HEK293T (cell line): ENCODE data around the gene NLRP9.

Experiments
- CTCF ChIA-PET: fragments of 350-600 bp; formaldehyde crosslinking; extraction: SDS; loops from one replicate; lab custom pipeline; 2021; ENCODE audit warnings: antibody characterized with exemption, inconsistent platforms; lab: Yijun Ruan, JAX
- POLR2A ChIA-PET: fragments of 350-600 bp; formaldehyde crosslinking; extraction: SDS; loops from one replicate; lab custom pipeline; 2020; ENCODE audit warnings: antibody characterized with exemption, inconsistent platforms; lab: Yijun Ruan, JAX
- DNase-seq: peaks from one replicate; pipeline ENCODE4 v3.0.0; 2012; ENCODE audit warnings: mixed read lengths; ENCODE audit errors: extremely low spot score
- ARNT ChIP-seq: fragments of 450-650 bp; IDR thresholded peaks from 2 replicates; pipeline ENCODE4 v1.6.1; 2017; ENCODE audit warnings: mild to moderate bottlenecking
- BHLHE40 ChIP-seq: fragments of 450-650 bp; IDR thresholded peaks from 2 replicates; pipeline ENCODE4 v1.6.1; 2016; ENCODE audit warnings: mild to moderate bottlenecking, moderate library complexity, borderline replicate concordance
- CTBP1 ChIP-seq: fragments of 450-650 bp; IDR thresholded peaks from 2 replicates; pipeline ENCODE4 v1.6.1; 2016; ENCODE audit warnings: borderline replicate concordance
- ELF4 ChIP-seq: fragments of 450-650 bp; IDR thresholded peaks from 2 replicates; pipeline ENCODE4 v1.6.1; 2017; ENCODE audit warnings: antibody characterized with exemption
- FOXA1 ChIP-seq: fragments of 450-650 bp; IDR thresholded peaks from 2 replicates; pipeline ENCODE4 v1.6.1; 2016; ENCODE audit warnings: mild to moderate bottlenecking
- FOXK2 ChIP-seq: fragments of 450-650 bp; IDR thresholded peaks from 2 replicates; pipeline ENCODE4 v1.6.1; 2016; ENCODE audit warnings: mild to moderate bottlenecking
- FOXM1 ChIP-seq: fragments of 450-650 bp; IDR thresholded peaks from 2 replicates; pipeline ENCODE4 v1.6.1; 2017; ENCODE audit warnings: mild to moderate bottlenecking, borderline replicate concordance
- HDGF ChIP-seq: fragments of 450-650 bp; IDR thresholded peaks from 2 replicates; pipeline ENCODE4 v1.6.1; 2017; ENCODE audit warnings: antibody characterized with exemption, borderline replicate concordance
- L3MBTL2 ChIP-seq: fragments of 450-650 bp; conservative IDR thresholded peaks from 2 replicates; pipeline ENCODE4 v1.6.1; 2016; ENCODE audit warnings: mild to moderate bottlenecking
- LEF1 ChIP-seq: fragments of 450-650 bp; IDR thresholded peaks from 2 replicates; pipeline ENCODE4 v1.6.1; 2017; ENCODE audit warnings: mild to moderate bottlenecking, borderline replicate concordance
- NFRKB ChIP-seq: fragments of 450-650 bp; IDR thresholded peaks from 2 replicates; pipeline ENCODE4 v1.6.1; 2016; ENCODE audit warnings: mild to moderate bottlenecking, moderate library complexity
- SP1 ChIP-seq: fragments of 450-650 bp; IDR thresholded peaks from 2 replicates; pipeline ENCODE4 v1.6.1; 2017
- SUZ12 ChIP-seq: fragments of 450-650 bp; IDR thresholded peaks from 2 replicates; pipeline ENCODE4 v1.6.1; 2016; ENCODE audit warnings: mild to moderate bottlenecking
- TARDBP ChIP-seq: fragments of 450-650 bp; IDR thresholded peaks from 2 replicates; pipeline ENCODE4 v1.6.1; 2016
- ZNF384 ChIP-seq: fragments of 450-650 bp; IDR thresholded peaks from 2 replicates; pipeline ENCODE4 v1.6.1; 2016
- TF ChIP-seq, protein P1 (sequence below): fragments of 450-650 bp; IDR thresholded peaks from 2 replicates; pipeline ENCODE4 v1.6.1; 2016

Gene NLRP9

DNA sequence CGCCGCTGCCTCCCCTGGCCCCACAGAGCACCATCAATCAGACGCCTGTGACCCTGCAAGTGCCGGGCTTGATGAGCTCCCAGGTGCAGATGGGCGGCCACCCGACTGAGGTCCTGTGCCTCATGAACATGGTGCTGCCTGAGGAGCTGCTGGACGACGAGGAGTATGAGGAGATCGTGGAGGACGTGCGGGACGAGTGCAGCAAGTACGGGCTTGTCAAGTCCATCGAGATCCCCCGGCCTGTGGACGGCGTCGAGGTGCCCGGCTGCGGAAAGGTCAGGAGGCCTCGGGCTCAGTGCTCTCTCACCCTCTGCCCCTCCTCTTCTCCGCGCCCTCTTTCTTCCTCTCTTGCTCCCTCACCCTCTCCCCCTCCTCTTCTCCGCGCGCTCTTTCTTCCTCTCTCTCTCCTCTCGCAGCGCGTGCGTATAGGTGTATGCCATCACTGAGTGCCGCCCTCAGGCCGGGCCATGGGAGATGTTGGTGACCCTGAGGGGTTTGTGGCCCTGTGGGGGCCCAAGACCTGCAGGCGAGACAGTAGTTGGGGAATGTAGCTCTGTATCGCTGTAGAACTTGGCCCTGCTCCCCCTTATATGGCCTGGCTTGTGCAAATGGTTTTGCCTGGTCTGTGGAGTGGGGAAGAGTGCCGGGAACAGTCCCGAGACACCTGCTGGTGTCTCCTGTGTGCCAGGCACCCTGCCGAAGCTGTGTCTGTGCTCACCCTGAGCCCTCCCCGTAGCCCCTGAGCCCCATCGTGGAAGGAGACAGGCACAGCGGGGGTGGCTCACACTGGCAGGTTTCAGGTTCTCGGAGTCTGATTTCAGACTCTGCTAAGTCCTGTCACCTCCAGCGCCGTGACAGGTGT lies 68.6 kb downstream of the NLRP9 start:
- ChIA-PET CTCF (no interaction called here), POLR2A (interaction anchor here (1.0 kb wide), 1 partner anchor 10 kb away, joined by 3 read pairs; no protein-coding TSS in a partner anchor)
- DNase-seq: no peak
- TF ChIP-seq FOXA1: no peak
- no peak for TF ChIP-seq SP1
- no peak for TF ChIP-seq ELF4
- TF ChIP-seq CTBP1: no peak
- no peak for TF ChIP-seq ARNT
- TF ChIP-seq ZNF384: no peak
- TF ChIP-seq SUZ12: no peak
- TF ChIP-seq, protein P1, sequence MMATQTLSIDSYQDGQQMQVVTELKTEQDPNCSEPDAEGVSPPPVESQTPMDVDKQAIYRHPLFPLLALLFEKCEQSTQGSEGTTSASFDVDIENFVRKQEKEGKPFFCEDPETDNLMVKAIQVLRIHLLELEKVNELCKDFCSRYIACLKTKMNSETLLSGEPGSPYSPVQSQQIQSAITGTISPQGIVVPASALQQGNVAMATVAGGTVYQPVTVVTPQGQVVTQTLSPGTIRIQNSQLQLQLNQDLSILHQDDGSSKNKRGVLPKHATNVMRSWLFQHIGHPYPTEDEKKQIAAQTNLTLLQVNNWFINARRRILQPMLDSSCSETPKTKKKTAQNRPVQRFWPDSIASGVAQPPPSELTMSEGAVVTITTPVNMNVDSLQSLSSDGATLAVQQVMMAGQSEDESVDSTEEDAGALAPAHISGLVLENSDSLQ: no peak
- no peak for TF ChIP-seq FOXK2
- no peak for TF ChIP-seq LEF1
- no peak for TF ChIP-seq L3MBTL2
- no peak for TF ChIP-seq HDGF
- no peak for TF ChIP-seq FOXM1
- no peak for TF ChIP-seq BHLHE40
- no peak for TF ChIP-seq NFRKB
- no peak for TF ChIP-seq TARDBP

DNA sequence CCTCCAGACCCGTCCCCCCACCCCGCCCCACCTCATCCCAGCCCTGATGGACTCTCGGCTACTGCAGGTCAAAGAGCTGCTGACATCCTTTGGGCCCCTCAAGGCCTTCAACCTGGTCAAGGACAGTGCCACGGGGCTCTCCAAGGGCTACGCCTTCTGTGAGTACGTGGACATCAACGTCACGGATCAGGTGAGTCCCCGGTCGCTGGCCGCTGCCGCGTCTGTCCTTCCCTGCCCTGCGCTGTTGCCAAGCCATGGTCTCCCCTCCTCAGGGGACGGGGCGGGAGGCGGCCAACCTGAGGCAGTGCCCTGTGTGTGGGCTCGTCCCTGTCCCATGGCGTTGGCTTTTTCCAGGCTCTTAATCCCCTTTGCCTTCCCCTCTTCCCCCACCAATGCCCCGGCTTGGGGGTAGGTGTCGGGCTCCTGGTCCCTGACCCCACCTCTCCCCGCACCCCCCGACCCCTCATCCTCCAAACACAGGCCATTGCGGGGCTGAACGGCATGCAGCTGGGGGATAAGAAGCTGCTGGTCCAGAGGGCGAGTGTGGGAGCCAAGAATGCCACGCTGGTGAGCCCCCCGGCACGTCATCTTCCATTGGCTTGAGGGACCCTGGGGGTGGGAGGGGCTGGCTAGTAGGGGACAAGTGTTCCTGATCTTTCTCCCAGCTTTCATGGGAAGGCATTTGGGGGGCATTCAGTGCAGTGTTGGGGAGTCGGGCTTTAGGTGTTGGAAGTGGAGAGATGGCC lies 69.4 kb downstream of the NLRP9 start:
- CTCF ChIA-PET: no interaction called here
- DNase-seq: no peak
- TF ChIP-seq HDGF (no peak), LEF1 (no peak), CTBP1 (no peak), FOXM1 (no peak)
- POLR2A ChIA-PET: interaction anchor here (1.0 kb wide), 1 partner anchor 14 kb away, joined by 3 read pairs; the partner anchor contains the start of gene U2AF2

DNA sequence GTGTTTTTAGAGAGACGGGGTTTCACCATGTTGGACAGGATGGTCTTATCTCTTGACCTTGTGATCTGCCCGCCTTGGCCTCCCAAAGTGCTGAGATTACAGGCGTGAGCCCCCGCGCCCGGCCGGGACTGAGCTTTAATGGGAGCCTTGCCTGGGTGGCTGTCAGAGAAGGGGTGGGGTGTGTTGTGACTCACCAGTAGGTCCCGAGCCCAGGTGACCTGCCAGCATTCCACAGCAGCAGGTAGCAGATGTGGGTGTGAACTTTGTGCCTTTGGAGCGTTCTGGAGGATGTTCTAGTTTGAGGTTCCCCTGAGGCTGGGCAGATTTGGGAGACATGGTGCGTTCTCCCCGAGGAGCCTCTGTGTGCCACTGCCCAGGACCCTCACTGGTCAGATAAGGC lies 70.2 kb downstream of the NLRP9 start:
- ChIA-PET CTCF (no interaction called here), POLR2A (interaction anchor here (1.0 kb wide), 1 partner anchor 13 kb away, joined by 3 read pairs; the partner anchor contains the start of gene U2AF2)
- no peak for DNase-seq
- TF ChIP-seq CTBP1 (no peak), SUZ12 (no peak), FOXA1 (no peak), L3MBTL2 (no peak), FOXK2 (no peak), ZNF384 (no peak), BHLHE40 (no peak), HDGF (no peak), ARNT (no peak), SP1 (no peak)
- TF ChIP-seq, protein P1: no peak

DNA sequence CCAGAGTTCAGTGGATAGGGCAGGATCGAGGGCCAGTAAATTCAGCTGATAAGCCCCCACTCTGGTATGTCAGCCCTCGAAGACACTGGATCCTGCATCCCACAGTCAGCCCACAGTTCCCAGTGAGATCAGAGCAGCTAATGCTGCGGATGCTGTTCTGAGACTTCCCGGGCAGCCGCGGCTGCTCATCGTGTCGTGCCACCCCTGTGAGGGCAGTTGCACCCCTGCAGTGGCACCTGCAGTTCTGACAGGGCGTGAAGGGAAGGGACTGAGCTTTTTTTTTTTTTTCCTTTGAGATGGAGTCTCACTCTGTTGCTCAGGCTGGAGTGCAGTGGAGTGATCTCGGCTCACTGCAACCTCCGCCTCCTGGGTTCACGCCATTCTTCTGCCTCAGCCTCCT lies 70.7 kb downstream of the NLRP9 start:
- CTCF ChIA-PET: no interaction called here

DNA sequence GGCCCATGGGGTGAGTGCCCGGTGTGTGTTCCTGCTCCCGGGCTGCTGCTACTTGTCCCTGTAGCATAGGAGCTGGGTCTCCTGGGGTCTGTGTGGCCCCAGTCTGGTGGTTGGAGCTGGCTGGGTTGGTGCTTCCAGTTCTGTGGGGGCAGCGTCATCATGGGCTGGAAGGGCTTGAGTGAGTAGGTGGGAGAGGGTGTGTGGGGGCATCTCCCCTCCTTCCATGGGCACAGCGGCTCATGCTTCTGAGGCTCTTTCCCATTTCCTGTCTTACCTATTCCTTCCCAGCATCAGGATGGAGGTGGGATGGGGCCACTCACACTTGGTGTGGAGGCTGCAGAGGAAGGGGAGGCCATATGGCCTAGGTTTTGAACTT lies 71.2 kb downstream of the NLRP9 start:
- no peak for DNase-seq
- POLR2A ChIA-PET: no interaction called here
- TF ChIP-seq L3MBTL2 (no peak), SUZ12 (no peak), ELF4 (no peak), ARNT (no peak), BHLHE40 (no peak), TARDBP (no peak), FOXM1 (no peak), LEF1 (no peak), FOXK2 (no peak), NFRKB (no peak), FOXA1 (no peak), HDGF (no peak), SP1 (no peak), ZNF384 (no peak), CTBP1 (no peak)
- TF ChIP-seq, protein P1: no peak
- CTCF ChIA-PET: interaction anchor here (1.0 kb wide), 1 partner anchor 13 kb away, joined by 3 read pairs; no protein-coding TSS in a partner anchor

More for the DNA sequence above, 70.7 kb downstream of the NLRP9 start:
- TF ChIP-seq FOXM1: no peak
- TF ChIP-seq, protein P1: no peak
- TF ChIP-seq BHLHE40: no peak
- no peak for TF ChIP-seq HDGF
- no peak for TF ChIP-seq CTBP1
- TF ChIP-seq ARNT: no peak
- no peak for TF ChIP-seq FOXA1
- no peak for TF ChIP-seq FOXK2
- TF ChIP-seq L3MBTL2: no peak
- TF ChIP-seq SUZ12: no peak
- TF ChIP-seq LEF1: no peak
- TF ChIP-seq ELF4: no peak
- TF ChIP-seq SP1: no peak
- TF ChIP-seq NFRKB: no peak
- TF ChIP-seq ZNF384: no peak
- POLR2A ChIA-PET: no interaction called here
- no peak for DNase-seq
